Esophagus (tissue), 2 donors: Measurements from ENCODE around the gene LPGAT1. TPM values are rescaled to one million over a fixed set of nuclear protein-coding genes. Genes with fewer than 3 reads are reported as not detected.
A peak's percentile ranks its signal among the peaks of the same experiment; 100 is the strongest.
"Not testable (repeated sequence)": the region's sequence is repeated elsewhere in the genome, so short reads cannot be mapped to it uniquely, and the experiment has no call there.

Source experiments
- H3K27ac ChIP-seq, 2 donors: one replicate each; pipeline ENCODE4 v1.5.1; 2013; ENCODE audit warnings: low read depth in 2 of 2, mild to moderate bottlenecking in 2 of 2, inconsistent platforms in 1 of 2, low read length in 1 of 2, moderate library complexity in 1 of 2
- H3K27me3 ChIP-seq, 2 donors: one replicate each; pipeline ENCODE4 v1.6.1; 2013; ENCODE audit warnings: low read length in 2 of 2, control low read depth in 1 of 2, mild to moderate bottlenecking in 1 of 2; ENCODE audit not compliant: insufficient read depth in 2 of 2, control insufficient read depth in 1 of 2
- H3K36me3 ChIP-seq, 2 donors: one replicate each; pipeline ENCODE4 v1.6.1; 2013; ENCODE audit warnings: low read length in 1 of 2; ENCODE audit not compliant: control insufficient read depth in 2 of 2, insufficient read depth in 2 of 2
- H3K4me1 ChIP-seq, 2 donors: one replicate each; pipeline ENCODE4 v1.6.1; 2013; ENCODE audit warnings: low read length in 1 of 2; ENCODE audit not compliant: control insufficient read depth in 2 of 2, insufficient read depth in 2 of 2
- H3K4me3 ChIP-seq, 2 donors: one replicate each; pipeline ENCODE4 v1.5.1; 2013; ENCODE audit warnings: low read length in 2 of 2, mild to moderate bottlenecking in 2 of 2, low read depth in 1 of 2, moderate library complexity in 1 of 2
- H3K9me3 ChIP-seq, 2 donors: one replicate each; pipeline ENCODE4 v1.6.1; 2013; ENCODE audit warnings: mild to moderate bottlenecking in 2 of 2, low read depth in 1 of 2, low read length in 1 of 2, moderate library complexity in 1 of 2; ENCODE audit not compliant: control insufficient read depth in 2 of 2, insufficient read depth in 1 of 2
- WGBS, 2 donors: extraction: QIAGEN DNeasy Blood & Tissue Kit; methylation state at CpG; one replicate each; pipeline ENCODE4 v1.1.7; 2013; 5-methylcytosine and 5-hydroxymethylcytosine counted together
- polyA plus RNA-seq, 2 donors: library from polyadenylated mRNA; stranded (reverse); fragments of 200-250 nt; gene quantifications; one replicate each; pipeline ENCODE4 v1.2.3, GENCODE V29; 2013
- donor health status: healthy with polysubstance abuse.
- donor health status: Bipolar disorder and iron deficiency.

The LPGAT1 gene
- polyA plus RNA-seq, 2 donors = 3.1 to 3.7 TPM

DNA sequence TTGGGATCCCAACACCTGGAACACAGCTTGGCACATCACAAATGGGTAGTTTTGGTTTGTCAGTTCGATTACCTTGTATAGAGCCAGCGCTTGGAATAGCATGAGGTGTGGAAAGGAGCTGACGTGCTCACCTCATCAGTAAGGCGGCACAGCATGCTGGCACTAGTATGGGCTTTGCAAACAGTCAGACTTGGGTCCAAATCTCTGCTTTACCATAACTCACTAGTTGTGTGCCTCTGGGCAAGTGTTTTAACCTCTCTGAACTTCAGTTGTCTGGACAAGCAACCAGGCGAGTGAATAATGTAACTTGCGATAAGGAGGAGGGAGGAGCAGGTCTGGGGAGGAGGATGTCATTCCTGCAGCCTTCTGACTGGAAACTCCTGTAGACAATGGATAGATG lies 128.8 kb downstream of the LPGAT1 start:
- H3K4me3 ChIP-seq = no peak overlapping the region
- no peaks in the 10 kb centered on the region for H3K9me3 ChIP-seq
- 53 to 64% methylated on average over 6 of the region's 6 CpGs for WGBS, 2 donors
- H3K4me1 ChIP-seq = peaks cover 0 to 4% of the 10 kb centered on the region in 2 donors
- no peak overlapping the region for H3K27ac ChIP-seq
- H3K36me3 ChIP-seq = no peaks in the 10 kb centered on the region
- H3K27me3 ChIP-seq = no peaks in the 10 kb centered on the region

DNA sequence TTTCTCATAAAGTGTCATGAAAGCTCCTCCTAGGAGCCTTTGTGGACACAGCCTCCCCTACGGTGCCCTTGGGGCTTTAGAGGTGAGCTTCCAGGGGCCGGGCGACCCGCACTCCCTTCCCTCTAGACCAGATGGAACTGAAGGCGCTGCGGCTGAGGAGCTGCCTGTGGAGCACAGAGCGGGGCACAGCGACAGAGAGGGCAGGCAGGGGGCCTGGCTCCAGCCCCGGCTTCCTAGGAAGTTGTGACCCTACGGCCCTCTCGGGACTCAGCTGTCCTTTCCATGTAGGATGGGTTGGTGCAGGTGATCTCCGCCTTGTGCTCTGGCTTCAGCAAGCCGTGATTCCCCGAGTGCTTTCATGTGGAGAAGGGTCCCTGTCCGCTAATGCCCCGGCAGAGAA lies 131.5 kb downstream of the LPGAT1 start:
- H3K4me3 ChIP-seq = no peak overlapping the region
- H3K27ac ChIP-seq = no peak overlapping the region
- H3K9me3 ChIP-seq = no peaks in the 10 kb centered on the region
- no peaks in the 10 kb centered on the region for H3K27me3 ChIP-seq
- H3K36me3 ChIP-seq = no peaks in the 10 kb centered on the region
- WGBS, 2 donors = 75 to 76% methylated on average over 16 of the region's 16 CpGs
- H3K4me1 ChIP-seq = no peaks in the 10 kb centered on the region

DNA sequence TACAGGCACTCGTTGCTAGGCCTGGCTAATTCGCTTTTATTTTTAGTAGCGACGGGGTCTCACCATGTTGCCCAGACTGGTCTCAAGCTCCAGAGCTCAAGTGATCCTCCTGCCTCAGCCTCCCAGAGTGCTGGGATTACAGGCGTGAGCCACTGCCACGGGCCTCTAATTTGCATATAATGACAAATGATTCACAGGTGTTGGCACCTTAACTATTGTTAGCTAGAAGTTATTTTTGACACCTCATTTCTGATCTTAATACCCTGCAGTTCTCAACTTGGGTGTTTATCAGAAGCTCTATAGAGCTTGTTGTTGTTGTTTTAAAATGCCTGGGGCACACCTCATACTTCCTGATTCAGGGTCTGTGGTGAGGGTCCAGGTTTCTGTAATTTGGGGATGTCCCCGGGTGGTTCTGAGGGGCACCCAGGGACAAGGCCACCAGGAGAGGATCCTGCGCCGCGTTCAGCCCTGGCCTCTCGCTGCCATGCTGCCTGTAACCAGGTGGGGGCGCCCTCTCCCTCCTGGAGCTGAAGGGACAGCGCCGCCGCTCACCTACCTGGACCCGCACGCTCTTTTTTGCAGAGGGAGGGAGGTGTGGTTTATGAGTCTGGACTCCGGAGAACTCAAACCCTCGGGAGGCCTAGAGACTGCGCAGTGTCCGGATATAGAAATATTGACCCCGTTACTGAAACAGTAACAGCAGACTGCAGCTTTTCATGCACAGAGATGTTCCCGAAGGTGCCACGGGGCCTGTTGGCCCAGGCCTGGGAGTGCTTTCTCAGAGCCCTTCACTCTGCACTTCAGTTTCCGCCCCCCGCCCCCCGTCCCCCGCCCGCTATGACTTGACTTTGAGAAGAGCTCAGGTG lies 132.2 kb downstream of the LPGAT1 start:
- peak overlapping the region in 1 of 2 donors; percentile 5 for H3K4me3 ChIP-seq
- H3K9me3 ChIP-seq = no peaks in the 10 kb centered on the region
- H3K27me3 ChIP-seq = no peaks in the 10 kb centered on the region
- 17 to 21% methylated on average over 29 of the region's 29 CpGs for WGBS, 2 donors
- no peaks in the 10 kb centered on the region for H3K4me1 ChIP-seq
- H3K27ac ChIP-seq = no peak overlapping the region
- H3K36me3 ChIP-seq = no peaks in the 10 kb centered on the region

DNA sequence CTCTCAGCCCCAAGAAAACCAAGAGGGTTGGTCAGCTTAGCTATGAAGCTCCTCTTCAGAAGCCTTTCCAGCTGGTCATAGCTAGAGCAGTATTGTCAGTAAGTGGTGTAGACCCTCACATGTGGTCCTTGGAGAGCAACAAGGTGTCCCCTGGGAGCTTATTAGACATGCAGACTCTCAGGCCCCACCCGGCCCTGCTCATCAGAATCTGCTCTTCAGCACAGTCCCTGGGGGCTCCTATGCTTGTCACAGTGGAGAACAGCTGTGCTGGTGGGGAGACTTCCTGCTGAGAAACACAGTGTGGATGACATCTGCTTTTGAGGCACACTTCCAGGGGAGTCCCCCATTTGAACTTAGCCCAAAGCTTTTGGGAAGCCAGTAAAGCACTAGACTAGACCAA lies 133.2 kb downstream of the LPGAT1 start:
- no peak overlapping the region for H3K27ac ChIP-seq
- no peaks in the 10 kb centered on the region for H3K27me3 ChIP-seq
- WGBS, 2 donors = 80 to 83% methylated on average over 1 of the region's 1 CpG
- no peaks in the 10 kb centered on the region for H3K36me3 ChIP-seq
- H3K4me1 ChIP-seq = no peaks in the 10 kb centered on the region
- H3K4me3 ChIP-seq = no peak overlapping the region
- no peaks in the 10 kb centered on the region for H3K9me3 ChIP-seq

DNA sequence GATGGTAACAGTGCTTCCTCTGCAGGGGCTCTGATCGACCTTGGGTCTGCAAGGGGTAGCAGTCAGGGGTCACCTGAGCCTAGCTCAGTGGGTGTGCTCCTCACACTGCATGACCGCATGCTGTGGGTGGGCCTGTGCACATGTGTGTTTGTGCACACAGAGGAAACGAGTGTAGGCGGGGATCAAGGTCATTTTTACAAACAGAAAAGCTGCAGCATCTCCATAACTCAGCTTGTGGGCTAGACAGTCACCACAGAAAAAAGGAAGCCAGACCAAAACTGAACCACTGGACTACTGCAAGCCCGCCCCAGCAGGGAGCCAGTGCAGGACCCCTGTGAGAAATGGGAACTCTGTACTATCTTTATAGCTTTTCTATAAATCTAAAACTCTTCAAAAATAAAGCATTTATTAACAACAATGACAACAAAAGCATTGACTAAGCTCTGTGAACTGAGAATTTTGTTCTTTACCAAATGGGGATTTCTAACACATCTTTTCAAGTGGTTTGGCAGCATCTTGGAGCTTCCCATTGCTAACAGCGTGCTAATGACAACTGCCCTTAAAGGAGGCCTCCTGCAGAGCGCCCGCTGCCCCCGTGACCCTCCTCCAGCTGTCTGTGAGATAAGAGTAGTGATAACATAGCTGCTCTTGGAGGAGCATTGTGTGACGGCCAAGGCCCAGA lies 135.3 kb downstream of the LPGAT1 start:
- no peak overlapping the region for H3K27ac ChIP-seq
- H3K36me3 ChIP-seq = no peaks in the 10 kb centered on the region
- H3K27me3 ChIP-seq = no peaks in the 10 kb centered on the region
- no peaks in the 10 kb centered on the region for H3K4me1 ChIP-seq
- WGBS, 2 donors = 68 to 69% methylated on average over 10 of the region's 10 CpGs
- H3K9me3 ChIP-seq = no peaks in the 10 kb centered on the region
- no peak overlapping the region for H3K4me3 ChIP-seq

DNA sequence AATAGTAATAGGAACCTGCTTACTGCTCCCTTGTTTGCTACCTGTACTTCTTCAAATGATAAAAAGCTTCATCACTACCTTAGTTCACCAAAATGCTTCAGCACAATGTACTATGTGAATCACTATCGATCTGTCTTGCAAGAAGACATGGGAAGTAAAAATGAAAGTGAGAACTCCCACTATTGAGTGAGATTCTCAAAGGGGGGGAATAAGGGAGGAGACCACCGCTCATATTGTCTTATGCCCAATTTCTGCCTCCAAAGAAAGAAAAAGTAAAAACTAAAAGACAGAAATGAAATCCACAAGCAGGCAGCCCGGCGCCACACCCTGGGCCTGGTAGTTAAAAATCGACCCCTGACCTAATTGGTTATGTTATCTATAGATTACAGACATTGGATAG lies 136.7 kb downstream of the LPGAT1 start:
- H3K27me3 ChIP-seq, H3K36me3 ChIP-seq, H3K4me1 ChIP-seq, H3K9me3 ChIP-seq, H3K27ac ChIP-seq, H3K4me3 ChIP-seq: not testable (repeated sequence)
- 87 to 92% methylated on average over 5 of the region's 5 CpGs for WGBS, 2 donors

Other genes with a start within 250 kb of the LPGAT1 start
- 1 to 10 TPM; 4.7 to 6.7 TPM for gene NEK2, start 155.1 kb downstream of the LPGAT1 start, polyA plus RNA-seq
- gene INTS7, start 204.8 kb upstream of the LPGAT1 start, polyA plus RNA-seq = 1 to 10 TPM; 5.9 to 8.1 TPM
- gene DTL, start 205.0 kb upstream of the LPGAT1 start, polyA plus RNA-seq = 1 to 10 TPM; 1.6 to 3.4 TPM